Measurements from ENCODE around the gene PCDHGA1.

Gene PCDHGA1

GRCh38 chr5:141359790-141360426 lies 29.6 kb downstream of the PCDHGA1 start, which contains the start of gene PCDHGB2:
TSS of gene PCDHGB2 (plus strand) at chr5:141359994. CDS start at chr5:141360136, 142 bp downstream.
- no peaks in the 10 kb centered on the region for H3K79me2 ChIP-seq (ENCODE audit: low read length)
- no peaks in the 10 kb centered on the region for H3K9me2 ChIP-seq (replicated peaks; ENCODE audit: insufficient read depth, low read length)
- no peaks in the 10 kb centered on the region for H3F3A ChIP-seq (ENCODE audit: insufficient read depth, low read length)
- H3K4me3 ChIP-seq (ENCODE audit: low read length): peak within 1 kb of the TSS; percentile 48
- peak; percentile 50 for DNase-seq
- TF ChIP-seq EZH2phosphoT487 (IDR thresholded peaks at IDR 0.05; ENCODE audit: low read length) (no peak), CTCF (IDR thresholded peaks at IDR 0.05; ENCODE audit: low read length) (peak; percentile 46)
- H3K36me3 ChIP-seq (replicated peaks; ENCODE audit: insufficient read depth, low read length): no peaks in the 10 kb centered on the region
- H3K4me1 ChIP-seq (ENCODE audit: low read length): no peaks in the 10 kb centered on the region
- no peaks in the 10 kb centered on the region for H4K20me1 ChIP-seq (ENCODE audit: insufficient read depth, low read length)
- peak within 1 kb of the TSS; percentile 46 for H3K4me2 ChIP-seq (ENCODE audit: low read depth, low read length)
- no peaks in the 10 kb centered on the region for H3K9me3 ChIP-seq (replicated peaks; ENCODE audit: insufficient read depth, low read length)
- H2AFZ ChIP-seq (ENCODE audit: low read length): peak within 1 kb of the TSS; percentile 55; the same call in 1 of the 2 replicates
- no peak within 1 kb of the TSS for H3K9ac ChIP-seq (ENCODE audit: low read length)
- H3K27ac ChIP-seq (ENCODE audit: low read length): no peak within 1 kb of the TSS
- no peaks in the 10 kb centered on the region; the same call in 1 of the 2 replicates for H3K27me3 ChIP-seq (replicated peaks; ENCODE audit: insufficient read depth, low read length)

GRCh38 chr5:141360685-141361084 lies 30.4 kb downstream of the PCDHGA1 start:
- H3K4me1 ChIP-seq (ENCODE audit: low read length): no peaks in the 10 kb centered on the region
- no peaks in the 10 kb centered on the region for H3F3A ChIP-seq (ENCODE audit: insufficient read depth, low read length)
- DNase-seq: no peak
- H3K9ac ChIP-seq (ENCODE audit: low read length): no peak overlapping the region
- no peaks in the 10 kb centered on the region for H3K9me2 ChIP-seq (replicated peaks; ENCODE audit: insufficient read depth, low read length)
- H3K4me2 ChIP-seq (ENCODE audit: low read depth, low read length): no peak overlapping the region
- H2AFZ ChIP-seq (ENCODE audit: low read length): no peak overlapping the region
- TF ChIP-seq EZH2 (optimal IDR thresholded peaks at IDR 0.05; ENCODE audit: low read depth, low read length) (no peak), CTCF (IDR thresholded peaks at IDR 0.05; ENCODE audit: low read length) (no peak), EZH2phosphoT487 (IDR thresholded peaks at IDR 0.05; ENCODE audit: low read length) (no peak)
- no peaks in the 10 kb centered on the region for H3K36me3 ChIP-seq (replicated peaks; ENCODE audit: insufficient read depth, low read length)
- H3K4me3 ChIP-seq (ENCODE audit: low read length): no peak overlapping the region
- H4K20me1 ChIP-seq (ENCODE audit: insufficient read depth, low read length): no peaks in the 10 kb centered on the region
- H3K9me3 ChIP-seq (replicated peaks; ENCODE audit: insufficient read depth, low read length): no peaks in the 10 kb centered on the region
- no peak overlapping the region for H3K27ac ChIP-seq (ENCODE audit: low read length)
- no peaks in the 10 kb centered on the region; the same call in 1 of the 2 replicates for H3K27me3 ChIP-seq (replicated peaks; ENCODE audit: insufficient read depth, low read length)
- H3K79me2 ChIP-seq (ENCODE audit: low read length): no peaks in the 10 kb centered on the region

- H3K9me3 ChIP-seq (replicated peaks; ENCODE audit: insufficient read depth, low read length): no peaks in the 10 kb centered on the region
- no peak for DNase-seq
- no peak overlapping the region for H3K27ac ChIP-seq (ENCODE audit: low read length)
- H4K20me1 ChIP-seq (ENCODE audit: insufficient read depth, low read length): no peaks in the 10 kb centered on the region
- H3K4me2 ChIP-seq (ENCODE audit: low read depth, low read length): no peak overlapping the region
- no peaks in the 10 kb centered on the region for H3F3A ChIP-seq (ENCODE audit: insufficient read depth, low read length)
- no peaks in the 10 kb centered on the region for H3K36me3 ChIP-seq (replicated peaks; ENCODE audit: insufficient read depth, low read length)
- H3K9ac ChIP-seq (ENCODE audit: low read length): no peak overlapping the region
- H3K27me3 ChIP-seq (replicated peaks; ENCODE audit: insufficient read depth, low read length): no peaks in the 10 kb centered on the region; the same call in none of the 2 replicates
- TF ChIP-seq CTCF (IDR thresholded peaks at IDR 0.05; ENCODE audit: low read length) (no peak), EZH2phosphoT487 (IDR thresholded peaks at IDR 0.05; ENCODE audit: low read length) (no peak), EZH2 (optimal IDR thresholded peaks at IDR 0.05; ENCODE audit: low read depth, low read length) (no peak)
- H3K9me2 ChIP-seq (replicated peaks; ENCODE audit: insufficient read depth, low read length): no peaks in the 10 kb centered on the region
- no peak overlapping the region for H3K4me3 ChIP-seq (ENCODE audit: low read length)
- no peak overlapping the region for H2AFZ ChIP-seq (ENCODE audit: low read length)
- no peaks in the 10 kb centered on the region for H3K4me1 ChIP-seq (ENCODE audit: low read length)
- H3K79me2 ChIP-seq (ENCODE audit: low read length): no peaks in the 10 kb centered on the region
Observed at GRCh38 chr5:141362719-141363118, 32.4 kb downstream of the PCDHGA1 start.
